Right cardiac atrium (tissue), 5 donors: ENCODE data around the gene CHDH. TPM values are rescaled to one million over a fixed set of nuclear protein-coding genes. Genes with fewer than 3 reads are reported as not detected.

ENCODE experiments used
- ATAC-seq, 2 donors: fragments of 200-7000 bp; cut with Tn5 transposase; one replicate each; pipeline versions ENCODE4 v1.8.0 to v1.9.1; 2020; ENCODE audit warnings: moderate library complexity in 2 of 2, mild to moderate bottlenecking in 1 of 2
- DNase-seq, 3 donors: peaks; one replicate each; pipeline ENCODE4 v3.0.0-alpha.2; 2020
- H3K27ac ChIP-seq: one replicate; pipeline ENCODE4 v1.5.1; 2013; ENCODE audit warnings: mild to moderate bottlenecking, low read length, control low read depth, moderate library complexity
- H3K27me3 ChIP-seq: one replicate; pipeline ENCODE4 v1.6.1; 2013; ENCODE audit not compliant: control insufficient read depth, insufficient read depth
- H3K4me1 ChIP-seq: one replicate; pipeline ENCODE4 v1.6.1; 2013; ENCODE audit warnings: low read length; ENCODE audit not compliant: control insufficient read depth, insufficient read depth
- H3K4me3 ChIP-seq: one replicate; pipeline ENCODE4 v1.5.1; 2013; ENCODE audit warnings: low read length, control low read depth
- H3K9me3 ChIP-seq: one replicate; pipeline ENCODE4 v1.6.1; 2013; ENCODE audit warnings: low read length; ENCODE audit not compliant: control insufficient read depth
- WGBS: extraction: QIAGEN DNeasy Blood & Tissue Kit; methylation state at CpG from one replicate; pipeline ENCODE4 v1.1.7; 2013; 5-methylcytosine and 5-hydroxymethylcytosine counted together
- intact Hi-C, 4 donors: fragments of 100-400 bp; cut with DNase I; formaldehyde crosslinking; loops; one replicate each; pipeline versions ENCODE4 v1.11.0 to v1.14.0; 2022 to 2023
- polyA plus RNA-seq: library from polyadenylated mRNA; stranded (reverse); fragments of 200-250 nt; gene quantifications from one replicate; pipeline ENCODE4 v1.2.3, GENCODE V29; 2013
- total RNA-seq, 4 donors: library from RNA; stranded (reverse); fragmentation: NEBNext Ultra II Directional; extraction: Animal tissue kit (Norgen Biotek cat#: 25700); gene quantifications; one replicate each; pipeline ENCODE4 v1.2.1, GENCODE V29; 2021
- donor health status: healthy with polysubstance abuse.
- donor health status: DM: no; HTN: yes; CAD: no.
- donor health status: DM: no; HTN: no; CAD: no.
- donor health status: DM: no; HTN: yes; CAD: no; lungs with severe emphysema.
- donor health status: DM: yes; HTN: yes; CAD: no.

Gene CHDH
- total and polyA plus RNA-seq, 5 donors = 2.2 to 8.2 (median 6.0) TPM

DNA sequence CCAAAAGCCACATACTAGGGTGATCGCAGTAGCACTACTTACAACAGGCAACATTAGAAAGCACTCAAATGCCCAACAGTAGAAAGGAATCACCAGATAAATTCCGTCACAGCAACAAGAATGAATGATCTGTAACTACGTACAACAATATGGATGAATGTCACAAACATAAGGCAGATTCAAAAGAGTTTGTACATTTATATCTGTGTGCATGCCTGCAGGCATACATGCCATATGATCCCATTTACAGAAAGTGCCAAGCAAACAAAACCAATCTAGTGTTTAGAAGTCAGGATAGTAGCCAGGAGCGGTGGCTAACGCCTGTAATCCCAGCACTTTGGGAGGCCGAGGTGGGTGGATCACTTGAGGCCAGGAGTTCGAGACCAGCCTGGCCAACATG lies 3.7 kb upstream of the CHDH start:
- H3K9me3 ChIP-seq = no peaks in the 10 kb centered on the region
- H3K27me3 ChIP-seq = no peaks in the 10 kb centered on the region
- ATAC-seq (no peak), DNase-seq (no peak)
- peaks cover 3% of the 10 kb centered on the region for H3K4me1 ChIP-seq
- no peak overlapping the region for H3K27ac ChIP-seq
- intact Hi-C loops = no loop called here
- 97% methylated on average over 7 of the region's 7 CpGs for WGBS
- no peak overlapping the region for H3K4me3 ChIP-seq

DNA sequence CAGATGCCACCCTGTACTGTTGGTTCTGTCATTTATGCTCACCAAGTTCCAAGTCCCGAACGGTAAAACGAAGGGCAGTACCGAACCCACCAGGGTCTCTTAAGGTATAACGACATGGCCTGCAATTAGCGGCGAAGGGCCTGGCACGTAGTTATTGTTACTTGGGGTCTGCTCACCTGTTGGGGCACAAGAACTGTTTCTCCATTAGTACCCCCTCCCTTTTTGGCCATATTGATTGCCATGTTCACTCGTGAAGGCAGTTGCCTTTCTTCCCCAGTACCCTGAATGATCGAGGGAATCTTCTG lies 584 bp upstream of the CHDH start:
- WGBS = 57% methylated on average over 10 of the region's 10 CpGs
- no peaks in the 10 kb centered on the region for H3K27me3 ChIP-seq
- ATAC-seq (no peak), DNase-seq (no peak)
- H3K4me3 ChIP-seq = no peak overlapping the region
- H3K4me1 ChIP-seq = peaks cover 6% of the 10 kb centered on the region
- intact Hi-C loops = no loop called here
- H3K9me3 ChIP-seq = no peaks in the 10 kb centered on the region
- H3K27ac ChIP-seq = no peak overlapping the region

- intact Hi-C loops = no loop called here
- DNase-seq (no peak), ATAC-seq (no peak)
- Histone ChIP-seq H3K27ac (no peak overlapping the region), H3K4me1 (peaks cover 3% of the 10 kb centered on the region), H3K27me3 (no peaks in the 10 kb centered on the region), H3K9me3 (no peaks in the 10 kb centered on the region), H3K4me3 (peak overlapping the region; percentile 58)
- WGBS = under 1% methylated on average over 34 of the region's 34 CpGs
Observed at GRCh38 chr3:53845881-53846133, 412 bp downstream of the CHDH start.

GRCh38 chr3:53845103-53845880 lies 927 bp downstream of the CHDH start:
- H3K4me3 ChIP-seq = peak overlapping the region; percentile 58
- no peak overlapping the region for H3K27ac ChIP-seq
- peak; percentile 55 to 77 (median 75) for DNase-seq
- H3K4me1 ChIP-seq = peaks cover 3% of the 10 kb centered on the region
- H3K27me3 ChIP-seq = no peaks in the 10 kb centered on the region
- WGBS = 16% methylated on average over 25 of the region's 25 CpGs
- intact Hi-C loops = no loop called here
- no peaks in the 10 kb centered on the region for H3K9me3 ChIP-seq
- ATAC-seq = peak; percentile 28 to 56

DNA sequence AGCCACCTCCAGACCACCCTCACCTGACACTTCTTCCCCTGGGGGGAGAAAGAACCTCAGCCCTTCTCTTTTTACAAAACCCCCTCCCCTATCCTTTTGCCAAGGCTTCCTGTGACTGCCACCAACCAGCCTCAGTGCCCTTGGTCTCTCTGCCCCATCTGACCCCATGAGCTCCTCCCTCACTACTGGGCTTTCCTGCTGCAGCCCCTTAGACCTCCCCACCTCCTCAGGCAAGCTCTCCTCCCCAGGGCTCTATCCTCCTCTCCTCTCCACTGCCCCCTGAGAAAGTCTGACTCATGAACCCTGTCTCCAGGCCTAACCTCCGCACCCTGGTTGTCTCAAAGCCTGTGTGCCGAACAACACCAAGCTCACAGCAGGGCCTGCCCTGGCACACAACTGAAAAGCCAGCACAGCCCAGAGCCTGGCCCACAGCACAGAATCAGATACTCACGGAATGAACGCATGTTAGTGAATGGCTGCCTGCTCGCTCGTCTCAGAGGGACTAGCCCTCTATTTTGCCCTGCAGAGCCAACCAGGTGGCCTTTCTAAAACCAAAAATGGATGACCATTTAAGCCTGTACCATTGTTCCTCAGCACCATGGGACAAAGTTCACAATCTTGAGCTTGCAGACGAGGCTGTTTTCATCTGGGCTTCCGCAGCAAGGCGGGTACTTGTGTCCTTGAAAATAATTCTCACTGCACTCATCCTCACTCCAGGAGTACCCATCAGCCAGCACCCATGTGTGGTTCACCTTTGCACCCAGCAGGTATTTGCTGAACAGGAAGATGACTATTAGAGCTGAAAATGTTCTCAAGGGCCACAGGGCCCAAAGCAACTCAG lies 1.7 kb downstream of the CHDH start:
- DNase-seq (no peak), ATAC-seq (no peak)
- intact Hi-C loops = no loop called here
- Histone ChIP-seq H3K4me1 (peaks cover 3% of the 10 kb centered on the region), H3K27me3 (no peaks in the 10 kb centered on the region), H3K9me3 (no peaks in the 10 kb centered on the region), H3K27ac (no peak overlapping the region), H3K4me3 (no peak overlapping the region)
- WGBS = 87% methylated on average over 9 of the region's 9 CpGs

DNA sequence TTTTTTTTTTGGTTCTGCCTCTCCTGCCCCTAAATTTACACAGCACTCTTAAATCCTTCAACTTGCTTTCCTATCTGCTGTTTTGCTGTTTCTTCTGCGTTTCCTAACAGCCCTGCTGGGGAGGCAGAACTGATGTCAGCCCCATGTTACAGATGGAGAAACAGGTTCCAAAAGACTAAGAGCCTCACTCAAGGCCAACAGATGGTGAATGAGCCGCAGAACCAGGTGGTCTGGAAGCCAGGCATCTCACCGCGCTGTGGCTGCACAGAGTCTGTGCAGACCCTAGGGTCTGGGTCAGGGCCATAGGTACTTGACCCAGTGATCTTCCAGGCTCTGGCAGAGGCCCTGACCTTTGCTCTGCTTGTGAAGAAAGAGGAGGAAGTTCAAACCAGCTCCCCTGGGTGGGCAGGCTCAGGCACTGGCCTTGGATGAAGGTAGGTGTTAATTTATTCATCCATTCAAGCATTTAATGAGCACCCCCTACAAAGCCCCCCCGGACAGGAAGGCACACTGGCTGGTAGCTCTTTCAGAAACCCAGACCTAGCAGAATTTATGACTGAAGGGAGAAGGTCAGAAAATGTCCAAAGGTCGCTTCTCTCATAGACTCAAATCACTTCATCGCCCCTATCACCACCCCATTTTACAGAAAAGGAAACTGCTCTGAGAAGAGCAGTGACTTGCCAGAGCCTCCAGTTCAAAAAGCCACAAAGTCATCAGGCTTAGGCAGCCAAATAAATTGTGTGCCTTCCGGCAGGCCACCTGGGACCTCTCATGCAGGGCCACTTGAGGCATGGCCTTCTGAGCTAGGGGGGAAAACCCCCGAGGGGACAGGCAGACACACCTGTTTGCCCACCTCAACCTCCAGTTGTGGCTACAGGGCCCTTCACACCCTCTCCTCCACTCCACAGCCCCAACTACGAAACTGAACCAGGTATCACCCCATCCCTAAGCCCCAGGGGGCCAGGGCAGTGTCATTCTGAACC lies 2.7 kb downstream of the CHDH start:
- intact Hi-C loops = no loop called here
- Histone ChIP-seq H3K4me1 (peaks cover 3% of the 10 kb centered on the region), H3K9me3 (no peaks in the 10 kb centered on the region), H3K4me3 (no peak overlapping the region), H3K27me3 (no peaks in the 10 kb centered on the region), H3K27ac (no peak overlapping the region)
- no peak for ATAC-seq
- DNase-seq = no peak
- 79% methylated on average over 10 of the region's 10 CpGs for WGBS

DNA sequence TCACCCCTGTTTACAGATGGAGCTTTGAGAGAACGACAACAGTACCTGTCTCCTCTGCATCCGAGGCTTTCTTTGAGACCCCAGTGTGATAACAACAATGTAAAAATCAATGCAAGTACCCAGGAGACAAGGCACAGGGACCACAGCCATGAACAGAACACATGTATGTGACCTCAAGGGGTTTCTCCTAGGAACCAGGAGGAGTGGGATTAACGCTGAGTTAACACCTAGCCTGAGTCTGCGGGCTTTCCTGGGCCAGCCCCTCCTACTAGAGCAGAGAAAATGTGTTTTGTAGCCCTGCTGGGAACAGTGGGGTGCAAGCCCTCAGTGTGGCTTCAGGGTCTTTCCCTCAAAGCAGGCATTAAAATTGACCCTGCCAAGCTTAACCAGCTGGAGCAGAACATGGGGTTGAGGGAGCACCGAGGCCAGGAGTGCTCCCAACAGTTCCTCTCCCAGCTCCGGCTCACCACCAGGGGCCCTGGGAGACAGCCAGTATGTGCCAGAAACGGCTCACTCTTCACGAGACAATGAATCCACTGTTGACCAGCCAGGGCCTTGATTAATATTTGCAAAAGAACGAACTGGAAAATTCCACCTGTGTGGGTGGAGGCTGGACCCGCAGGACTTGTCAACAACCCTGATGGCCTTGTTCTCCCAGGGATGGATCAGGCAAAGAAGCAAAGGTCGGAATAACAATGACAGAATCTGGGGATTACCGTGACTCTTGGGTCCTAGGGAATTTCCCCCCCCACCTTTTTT lies 3.6 kb downstream of the CHDH start:
- no peak overlapping the region for H3K27ac ChIP-seq
- no peaks in the 10 kb centered on the region for H3K27me3 ChIP-seq
- ATAC-seq (peak; percentile 27 to 28), DNase-seq (peak; percentile 46 to 73 (median 67))
- H3K4me3 ChIP-seq = no peak overlapping the region
- intact Hi-C loops = no loop called here
- H3K9me3 ChIP-seq = no peaks in the 10 kb centered on the region
- WGBS = 43% methylated on average over 12 of the region's 12 CpGs
- H3K4me1 ChIP-seq = peaks cover 3% of the 10 kb centered on the region

DNA sequence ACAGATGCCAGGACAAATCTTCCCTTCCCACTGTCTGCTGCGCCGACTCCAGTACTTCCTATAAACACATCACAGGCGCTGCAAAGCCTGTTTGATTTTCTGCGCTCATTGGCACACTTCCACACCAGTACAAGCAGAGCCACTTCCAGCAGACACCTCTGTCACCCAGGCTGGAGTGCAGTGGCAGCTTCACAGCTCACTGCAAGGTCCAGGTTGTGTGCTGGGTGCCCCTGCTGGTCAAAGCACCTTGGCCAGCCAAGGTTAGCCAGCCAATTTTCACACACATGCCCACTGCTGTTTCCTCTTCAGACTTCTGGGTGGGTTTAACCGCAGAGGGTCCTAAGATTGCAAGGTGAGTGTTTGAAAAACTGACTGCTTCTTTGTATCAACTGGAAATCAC lies 4.9 kb downstream of the CHDH start:
- DNase-seq (no peak), ATAC-seq (no peak)
- no peak overlapping the region for H3K27ac ChIP-seq
- 76% methylated on average over 5 of the region's 5 CpGs for WGBS
- H3K27me3 ChIP-seq = no peaks in the 10 kb centered on the region
- H3K4me1 ChIP-seq = peaks cover 3% of the 10 kb centered on the region
- H3K4me3 ChIP-seq = no peak overlapping the region
- H3K9me3 ChIP-seq = no peaks in the 10 kb centered on the region
- intact Hi-C loops = no loop called here

GRCh38 chr3:53837331-53837730 lies 8.9 kb downstream of the CHDH start:
- no peak overlapping the region for H3K27ac ChIP-seq
- H3K4me1 ChIP-seq = no peaks in the 10 kb centered on the region
- intact Hi-C loops = no loop called here
- H3K4me3 ChIP-seq = no peak overlapping the region
- no peak for DNase-seq
- ATAC-seq = peak; percentile 28 to 38
- no peaks in the 10 kb centered on the region for H3K9me3 ChIP-seq
- no peaks in the 10 kb centered on the region for H3K27me3 ChIP-seq
- WGBS = 79% methylated on average over 10 of the region's 10 CpGs

DNA sequence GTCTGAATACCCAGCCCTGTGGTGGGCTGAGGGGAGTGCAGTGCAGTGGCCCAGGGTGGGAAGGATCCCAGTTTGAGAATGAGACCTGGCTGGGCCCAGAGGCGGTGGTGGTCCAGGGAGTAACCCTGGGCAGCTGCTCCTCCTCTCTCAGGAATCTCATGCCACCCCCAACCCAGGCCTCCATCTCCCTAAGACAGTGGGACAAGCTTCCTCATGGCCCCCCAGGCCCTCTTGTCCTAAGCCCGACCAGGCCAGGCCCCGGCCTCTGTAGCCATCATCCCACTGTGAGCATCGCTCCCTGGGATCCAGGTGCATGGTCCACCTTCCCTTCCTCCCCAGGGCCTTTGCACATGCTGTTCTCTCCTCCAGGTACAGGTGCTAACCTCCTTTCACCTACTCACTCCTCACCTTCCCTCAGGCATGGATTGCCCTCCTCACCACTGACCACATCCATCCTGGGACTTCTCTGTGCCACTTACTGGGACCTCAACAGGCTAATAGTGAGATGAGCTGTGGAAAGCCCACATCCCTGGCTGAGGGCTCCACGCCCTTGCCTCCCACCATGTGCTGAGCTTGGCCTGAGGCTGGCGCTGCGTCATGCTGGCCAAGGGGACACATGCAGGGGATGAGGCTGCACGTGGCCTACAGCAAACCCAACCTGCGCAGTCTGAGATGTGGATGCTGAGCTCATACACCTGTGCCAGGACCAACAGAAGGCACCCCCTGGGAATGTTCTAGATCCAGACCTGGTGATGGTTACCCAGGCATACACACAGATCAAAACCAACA lies 9.9 kb downstream of the CHDH start:
- ATAC-seq (peak in 1 of 2 donors; percentile 22), DNase-seq (no peak)
- H3K4me1 ChIP-seq = no peaks in the 10 kb centered on the region
- 93% methylated on average over 9 of the region's 9 CpGs for WGBS
- no peak overlapping the region for H3K4me3 ChIP-seq
- H3K9me3 ChIP-seq = no peaks in the 10 kb centered on the region
- no peak overlapping the region for H3K27ac ChIP-seq
- intact Hi-C loops = no loop called here
- no peaks in the 10 kb centered on the region for H3K27me3 ChIP-seq
